Subcutaneous adipose tissue (tissue), 4 donors: ENCODE measurements around the gene AOAH. TPM values are rescaled to one million over a fixed set of nuclear protein-coding genes. Genes with fewer than 3 reads are reported as not detected.

Experiments
- CTCF ChIP-seq: fragments of 450-650 bp; IDR thresholded peaks from one replicate; pipeline ENCODE4 v1.5.1; 2016; ENCODE audit warnings: low read depth, mild to moderate bottlenecking, control low read depth, antibody characterized with exemption, moderate library complexity
- total RNA-seq, 4 donors: library from RNA; depleted of rRNA; stranded (reverse); fragments of >200 nt; gene quantifications; one replicate each; pipeline ENCODE4 v1.1.0, GENCODE V29; 2016

AOAH gene
- total RNA-seq, 4 donors from 2014 or later: 4.6 to 51.7 (median 15.3) TPM

DNA sequence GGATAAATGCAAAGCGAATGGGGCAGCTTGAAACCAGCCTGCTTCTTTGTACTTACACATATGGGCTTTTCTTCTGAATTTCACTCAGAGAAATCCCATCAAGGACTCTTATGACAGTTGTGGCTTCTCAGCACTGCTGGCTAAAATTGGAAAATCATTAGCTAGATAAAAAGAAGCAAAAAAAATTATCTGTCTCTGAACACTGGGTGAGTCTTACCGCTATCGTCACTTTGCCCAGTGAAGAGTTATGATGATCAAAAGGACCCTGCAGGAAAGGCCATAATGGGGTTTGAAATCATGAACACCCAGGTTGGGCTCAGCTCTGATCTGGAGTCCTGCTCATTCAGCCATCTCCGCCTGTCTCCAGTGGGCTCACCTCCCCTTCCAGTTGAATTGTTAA lies 34.3 kb downstream of the AOAH start:
- TF ChIP-seq CTCF: no peak

- TF ChIP-seq CTCF: no peak
Observed at GRCh38 chr7:36686499-36686898, 37.8 kb downstream of the AOAH start.

- TF ChIP-seq CTCF: no peak
Observed at GRCh38 chr7:36684954-36685353, 39.3 kb downstream of the AOAH start.

- TF ChIP-seq CTCF: no peak
Observed at GRCh38 chr7:36683695-36684357, 40.5 kb downstream of the AOAH start.

DNA sequence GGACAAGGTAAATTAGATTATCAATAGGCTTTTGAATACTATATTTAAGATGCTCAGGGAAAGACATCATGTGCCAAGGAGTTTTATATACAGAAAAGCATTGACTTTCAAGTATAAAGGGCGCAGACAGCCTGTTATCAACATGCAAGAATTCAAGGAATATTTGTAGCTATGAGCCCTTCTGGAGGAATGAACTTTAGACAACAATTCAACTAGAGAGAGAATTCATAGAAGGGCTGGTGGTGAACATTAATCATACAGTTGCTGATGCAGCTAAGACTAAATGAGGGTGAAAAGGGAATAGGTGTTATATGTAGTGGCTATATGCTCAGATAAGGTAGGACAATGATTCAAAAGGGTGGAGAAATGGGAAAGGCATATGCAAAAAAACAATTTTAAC lies 41.2 kb downstream of the AOAH start:
- no peak for TF ChIP-seq CTCF

DNA sequence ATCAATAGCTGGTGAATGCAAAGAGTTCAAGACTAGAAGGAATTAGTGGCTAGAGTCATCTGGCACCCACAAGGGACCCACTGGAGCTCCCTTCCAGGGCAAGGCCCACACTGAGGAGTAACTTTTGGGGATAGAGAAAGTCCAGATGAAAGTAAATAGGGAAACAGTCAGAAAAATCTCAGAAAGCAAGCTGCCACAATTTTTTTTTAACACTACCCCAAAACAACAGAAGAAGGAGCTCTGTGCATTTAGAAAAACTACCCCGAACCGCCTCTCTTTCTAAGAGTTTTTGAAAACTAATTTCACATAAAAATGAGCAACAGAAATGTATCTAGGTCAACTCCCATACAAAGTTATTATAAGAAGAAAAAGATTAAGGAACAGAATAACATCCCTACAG lies 42.2 kb downstream of the AOAH start:
- TF ChIP-seq CTCF: no peak

- TF ChIP-seq CTCF: no peak
Observed at GRCh38 chr7:36677769-36678437, 46.4 kb downstream of the AOAH start.
